Subcutaneous abdominal adipose tissue (tissue), 5 donors: ENCODE results near the gene GPC4.
A peak's percentile ranks its signal among the peaks of the same experiment; 100 is the strongest.

ENCODE experiments used
- H3K27ac ChIP-seq: one replicate; pipeline ENCODE4 v1.7.0; 2013; ENCODE audit warnings: low read depth, mild to moderate bottlenecking, inconsistent platforms, low read length, moderate library complexity
- H3K27me3 ChIP-seq, 5 donors: one replicate each; pipeline ENCODE4 v1.7.0; 2013; ENCODE audit warnings: low read length in 5 of 5, inconsistent platforms in 1 of 5; ENCODE audit not compliant: control insufficient read depth in 5 of 5, insufficient read depth in 4 of 5
- H3K36me3 ChIP-seq, 5 donors: one replicate each; pipeline ENCODE4 v1.7.0; 2013; ENCODE audit warnings: low read length in 5 of 5; ENCODE audit not compliant: control insufficient read depth in 5 of 5, insufficient read depth in 5 of 5
- H3K4me1 ChIP-seq, 5 donors: one replicate each; pipeline ENCODE4 v1.7.0; 2013; ENCODE audit warnings: low read length in 5 of 5, mild to moderate bottlenecking in 3 of 5, moderate library complexity in 1 of 5; ENCODE audit not compliant: control insufficient read depth in 5 of 5, insufficient read depth in 5 of 5
- H3K4me3 ChIP-seq, 5 donors: one replicate each; pipeline ENCODE4 v1.7.0; 2013; ENCODE audit warnings: low read length in 5 of 5, low read depth in 1 of 5
- H3K9ac ChIP-seq, 5 donors: one replicate each; pipeline ENCODE4 v1.7.0; 2013; ENCODE audit warnings: low read length in 5 of 5, mild to moderate bottlenecking in 4 of 5, moderate library complexity in 3 of 5
- H3K9me3 ChIP-seq, 5 donors: one replicate each; pipeline ENCODE4 v1.7.0; 2013; ENCODE audit warnings: low read length in 5 of 5; ENCODE audit not compliant: control insufficient read depth in 5 of 5
- donor health status: healthy.
- donor health status: healthy.
- donor health status: healthy.
- donor health status: healthy.
- donor health status: healthy.

The GPC4 gene

DNA sequence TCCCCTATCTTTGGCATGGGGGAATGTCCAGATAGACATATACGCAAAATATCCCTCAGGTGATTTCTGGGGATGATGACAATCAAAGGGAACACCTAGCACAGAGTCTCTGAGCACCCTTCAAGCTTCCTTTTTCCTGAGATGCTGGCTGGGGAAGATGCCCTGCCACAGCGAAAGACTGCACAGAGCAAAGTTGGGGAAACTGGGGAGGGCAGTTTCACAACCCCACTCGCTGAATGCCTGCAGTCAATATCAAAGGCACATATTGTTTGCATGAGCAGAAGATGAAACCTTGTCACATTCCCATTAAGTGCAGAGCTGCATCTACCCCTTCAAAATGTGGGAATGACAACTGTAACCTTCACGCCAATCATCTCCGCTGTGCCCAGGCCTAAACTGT is 2.6 kb downstream of the GPC4 start:
- no peak overlapping the region for H3K27ac ChIP-seq
- H3K4me1 ChIP-seq = peaks cover 0 to 21% (median 11%) of the 10 kb centered on the region in 5 donors
- H3K9ac ChIP-seq = no peak overlapping the region
- no peaks in the 10 kb centered on the region for H3K36me3 ChIP-seq
- H3K4me3 ChIP-seq = peak overlapping the region in 1 of 5 donors; percentile 22
- H3K27me3 ChIP-seq = peaks cover 0 to 25% (median 13%) of the 10 kb centered on the region in 5 donors
- no peaks in the 10 kb centered on the region for H3K9me3 ChIP-seq

DNA sequence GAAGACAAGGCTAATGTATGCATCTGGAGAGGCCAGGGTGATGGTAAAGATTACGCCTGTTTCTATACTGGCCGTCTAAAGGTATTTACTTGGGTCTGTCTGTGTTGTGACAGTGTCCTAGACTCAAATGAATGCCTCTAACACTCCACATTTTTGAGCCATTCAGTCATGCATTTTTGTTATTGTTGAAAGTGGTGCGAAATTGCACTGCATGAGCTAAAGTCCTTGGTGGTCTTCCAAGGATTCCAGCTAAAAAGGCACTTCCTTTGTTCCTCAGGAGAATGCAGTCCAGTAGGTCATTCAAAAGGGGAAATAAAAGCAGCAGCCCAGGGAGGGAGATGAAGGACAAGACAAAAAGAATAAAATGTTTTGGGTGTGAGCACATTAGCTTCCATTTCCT is 3.0 kb downstream of the GPC4 start:
- Histone ChIP-seq H3K9ac (no peak overlapping the region), H3K27ac (no peak overlapping the region), H3K4me1 (peaks cover 0 to 21% (median 11%) of the 10 kb centered on the region in 5 donors), H3K36me3 (no peaks in the 10 kb centered on the region), H3K27me3 (peaks cover 0 to 25% (median 13%) of the 10 kb centered on the region in 5 donors), H3K4me3 (no peak overlapping the region), H3K9me3 (no peaks in the 10 kb centered on the region)

DNA sequence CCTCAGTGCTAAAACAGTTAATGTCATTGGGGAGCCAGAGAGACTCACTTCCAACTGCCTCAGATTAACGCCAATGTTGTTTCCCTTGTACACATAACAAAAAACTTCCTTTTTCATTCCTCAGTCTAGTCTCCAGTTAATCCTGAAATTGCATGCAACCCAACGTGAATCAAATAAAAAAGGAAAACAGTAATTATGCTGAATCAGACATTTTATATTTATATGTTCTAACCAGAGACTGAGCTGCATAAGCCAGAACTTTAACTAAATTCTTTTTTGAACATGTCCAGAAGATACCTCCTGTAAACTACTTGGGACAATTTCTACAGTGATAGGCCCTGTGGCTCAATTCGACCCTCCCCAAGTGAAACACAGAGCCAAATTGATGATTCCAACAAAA is 4.7 kb downstream of the GPC4 start:
- no peak overlapping the region for H3K27ac ChIP-seq
- peaks cover 0 to 23% (median 9%) of the 10 kb centered on the region in 5 donors for H3K27me3 ChIP-seq
- H3K9ac ChIP-seq = no peak overlapping the region
- no peaks in the 10 kb centered on the region for H3K9me3 ChIP-seq
- no peak overlapping the region for H3K4me3 ChIP-seq
- H3K36me3 ChIP-seq = no peaks in the 10 kb centered on the region
- H3K4me1 ChIP-seq = peaks cover 0 to 13% (median 6%) of the 10 kb centered on the region in 5 donors

DNA sequence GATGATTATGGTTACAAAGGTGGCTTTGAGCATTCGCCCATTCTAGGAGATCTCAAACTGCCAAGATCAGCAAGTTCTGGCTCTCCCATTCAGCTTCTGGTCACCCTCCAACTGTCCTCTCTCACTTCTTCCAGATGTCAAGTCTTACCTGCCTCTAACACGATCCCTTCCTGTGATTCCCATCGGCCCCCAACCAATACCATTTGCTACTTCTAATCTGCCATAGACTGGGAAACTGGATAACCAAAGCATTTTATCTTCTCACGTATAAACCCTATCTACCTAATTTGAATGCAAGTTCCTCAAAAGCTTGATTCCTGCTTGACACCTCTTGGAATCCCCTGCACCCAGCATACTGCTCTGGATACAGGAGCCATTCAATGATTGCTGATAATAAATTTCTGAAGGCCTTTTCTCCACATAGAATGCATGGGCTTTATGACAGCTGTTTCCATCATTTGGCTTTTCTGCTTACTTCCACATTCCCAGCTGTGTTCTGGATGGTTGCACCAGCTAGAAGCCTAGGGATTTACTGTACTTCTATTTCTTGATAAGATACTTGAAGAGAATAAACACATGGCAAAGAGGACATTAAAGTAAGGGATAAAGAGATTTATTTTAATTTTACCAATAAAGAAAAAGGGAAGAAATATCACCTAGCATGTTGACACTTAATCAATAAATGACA is 9.6 kb downstream of the GPC4 start:
- peaks cover 0 to 6% (median 0%) of the 10 kb centered on the region in 5 donors for H3K27me3 ChIP-seq
- no peaks in the 10 kb centered on the region for H3K4me1 ChIP-seq
- H3K27ac ChIP-seq = no peak overlapping the region
- H3K9me3 ChIP-seq = no peaks in the 10 kb centered on the region
- H3K9ac ChIP-seq = no peak overlapping the region
- H3K4me3 ChIP-seq = no peak overlapping the region
- H3K36me3 ChIP-seq = no peaks in the 10 kb centered on the region

DNA sequence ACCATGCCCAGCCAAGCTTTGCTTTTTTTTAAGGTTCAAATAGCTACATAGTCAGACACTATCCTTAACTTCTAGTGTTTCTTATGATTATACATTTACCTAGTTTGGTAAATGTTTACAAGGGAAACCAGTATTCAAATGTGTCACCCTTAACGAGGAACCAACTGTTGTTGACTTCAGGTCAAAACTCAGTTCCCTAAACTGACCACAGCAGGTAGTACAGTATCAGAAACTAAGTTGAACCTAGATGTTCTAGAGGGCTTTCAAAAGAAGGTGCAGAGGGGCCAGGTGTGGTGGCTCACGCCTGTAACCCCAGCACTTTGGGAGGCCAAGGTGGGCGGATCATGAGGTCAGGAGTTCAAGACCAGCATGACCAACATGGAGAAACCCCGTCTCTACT is 11.3 kb downstream of the GPC4 start:
- Histone ChIP-seq H3K27ac (no peak overlapping the region), H3K27me3 (peaks cover 0 to 6% (median 2%) of the 10 kb centered on the region in 5 donors)

DNA sequence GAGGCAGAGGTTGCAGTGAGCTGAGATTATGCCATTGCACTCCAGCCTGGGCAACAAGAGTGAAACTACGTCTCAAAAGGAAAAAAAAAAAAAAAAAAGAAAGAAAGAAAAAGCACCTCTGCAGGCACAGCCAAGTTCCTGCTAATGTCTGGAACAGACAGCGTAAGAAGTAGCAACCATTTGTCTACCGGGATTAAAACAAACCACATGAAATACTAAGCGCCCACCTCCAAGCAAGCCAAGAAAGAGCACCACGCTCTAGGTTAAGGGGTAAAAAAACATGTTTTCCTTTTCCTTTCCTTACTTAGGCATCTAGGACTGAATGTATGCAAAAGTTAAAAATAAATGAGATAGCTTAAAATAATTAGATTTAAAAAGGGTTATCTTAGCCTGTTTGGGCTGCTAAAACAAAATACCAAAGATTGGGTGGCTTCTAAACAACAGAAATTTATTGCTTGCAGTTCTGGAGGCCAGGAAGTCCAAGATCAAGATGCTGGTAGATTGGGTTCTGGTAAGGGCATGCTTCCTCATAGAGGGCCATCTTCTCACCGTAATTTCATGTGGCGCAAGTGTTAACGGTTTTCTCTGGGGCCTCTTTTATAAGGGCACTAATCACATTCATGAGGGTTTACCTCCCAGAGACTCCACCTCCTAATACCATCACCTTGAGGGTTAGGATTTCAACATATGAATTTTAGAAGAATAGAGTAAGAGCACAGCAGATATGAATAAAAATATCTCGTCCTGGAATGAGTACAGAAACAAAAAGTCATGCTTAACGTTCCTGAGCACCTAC is 12.3 kb downstream of the GPC4 start:
- Histone ChIP-seq H3K4me1 (no peaks in the 10 kb centered on the region), H3K27me3 (peaks cover 0 to 6% (median 2%) of the 10 kb centered on the region in 5 donors), H3K9ac (no peak overlapping the region), H3K9me3 (no peaks in the 10 kb centered on the region), H3K4me3 (no peak overlapping the region), H3K36me3 (no peaks in the 10 kb centered on the region), H3K27ac (no peak overlapping the region)

More for the DNA sequence above, 11.3 kb downstream of the GPC4 start:
- Histone ChIP-seq H3K4me3 (no peak overlapping the region), H3K4me1 (no peaks in the 10 kb centered on the region), H3K36me3 (no peaks in the 10 kb centered on the region), H3K9ac (no peak overlapping the region), H3K9me3 (no peaks in the 10 kb centered on the region)

DNA sequence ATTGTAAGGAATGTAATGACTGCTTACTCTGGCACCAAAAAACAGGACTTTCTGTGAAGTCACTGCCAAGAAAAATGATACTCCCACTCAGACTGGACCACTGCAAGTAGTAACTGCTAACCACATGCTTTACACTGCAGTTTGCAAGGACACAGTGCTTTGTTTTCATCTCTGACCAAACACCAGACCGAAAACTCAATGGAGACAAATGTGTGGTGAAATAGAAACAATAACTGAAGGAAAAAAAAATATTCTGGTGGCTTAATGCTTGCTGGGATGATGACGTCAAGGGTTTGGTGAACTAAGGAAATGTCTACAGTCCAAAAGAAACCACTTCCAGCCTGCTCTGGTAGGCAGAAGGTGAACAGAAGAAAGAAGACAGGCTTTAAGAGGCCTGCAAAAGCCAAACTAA is 13.2 kb downstream of the GPC4 start:
- no peak overlapping the region for H3K9ac ChIP-seq
- no peaks in the 10 kb centered on the region for H3K9me3 ChIP-seq
- H3K4me1 ChIP-seq = no peaks in the 10 kb centered on the region
- H3K36me3 ChIP-seq = no peaks in the 10 kb centered on the region
- H3K27me3 ChIP-seq = peaks cover 0 to 5% (median 2%) of the 10 kb centered on the region in 5 donors
- H3K4me3 ChIP-seq = no peak overlapping the region
- no peak overlapping the region for H3K27ac ChIP-seq

DNA sequence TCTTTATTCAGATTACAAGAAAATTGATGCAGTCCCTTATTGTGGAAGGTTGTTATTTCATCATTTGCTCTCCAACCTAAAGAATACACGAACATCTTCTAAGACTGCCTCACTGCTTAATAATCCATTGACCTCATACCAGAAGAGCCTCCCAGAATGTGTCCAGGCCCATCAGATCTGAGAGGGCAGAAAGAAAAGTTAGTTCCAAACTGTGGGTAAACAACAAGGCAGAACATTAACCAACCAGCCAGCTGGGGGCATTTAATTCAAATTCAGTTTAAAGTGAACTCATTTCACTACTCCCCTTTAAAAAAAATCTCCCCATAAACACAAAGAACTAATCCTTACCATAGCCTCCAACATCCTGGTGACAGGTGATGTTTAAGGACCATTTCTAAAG is 13.8 kb downstream of the GPC4 start:
- Histone ChIP-seq H3K9ac (no peak overlapping the region), H3K27ac (no peak overlapping the region), H3K27me3 (peaks cover 0 to 5% (median 2%) of the 10 kb centered on the region in 5 donors), H3K4me1 (no peaks in the 10 kb centered on the region), H3K36me3 (no peaks in the 10 kb centered on the region), H3K9me3 (no peaks in the 10 kb centered on the region), H3K4me3 (no peak overlapping the region)

DNA sequence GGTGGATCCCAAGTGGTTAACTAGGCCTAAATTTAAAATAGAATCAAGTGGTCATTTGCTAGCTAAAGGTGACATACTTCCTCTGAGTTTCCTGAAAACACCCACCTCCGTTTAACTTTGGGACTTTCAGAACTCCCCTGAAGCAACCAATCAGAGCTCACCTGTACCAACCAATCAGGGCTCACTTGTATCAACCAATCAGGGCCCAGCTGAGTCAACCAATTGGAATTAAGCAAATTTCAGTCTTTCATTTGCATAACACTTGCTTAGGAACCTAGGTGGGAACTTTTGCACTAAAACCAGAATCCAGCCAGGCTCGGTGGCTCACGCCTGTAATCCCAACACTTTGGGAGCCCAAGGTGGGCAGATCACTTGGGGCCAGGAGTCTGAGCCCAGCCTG is 15.9 kb downstream of the GPC4 start:
- Histone ChIP-seq H3K9ac (no peak overlapping the region), H3K27ac (no peak overlapping the region), H3K9me3 (no peaks in the 10 kb centered on the region), H3K4me3 (no peak overlapping the region), H3K36me3 (peaks cover 0 to 1% (median 0%) of the 10 kb centered on the region in 5 donors), H3K4me1 (no peaks in the 10 kb centered on the region), H3K27me3 (peaks cover 0 to 5% (median 0%) of the 10 kb centered on the region in 5 donors)

DNA sequence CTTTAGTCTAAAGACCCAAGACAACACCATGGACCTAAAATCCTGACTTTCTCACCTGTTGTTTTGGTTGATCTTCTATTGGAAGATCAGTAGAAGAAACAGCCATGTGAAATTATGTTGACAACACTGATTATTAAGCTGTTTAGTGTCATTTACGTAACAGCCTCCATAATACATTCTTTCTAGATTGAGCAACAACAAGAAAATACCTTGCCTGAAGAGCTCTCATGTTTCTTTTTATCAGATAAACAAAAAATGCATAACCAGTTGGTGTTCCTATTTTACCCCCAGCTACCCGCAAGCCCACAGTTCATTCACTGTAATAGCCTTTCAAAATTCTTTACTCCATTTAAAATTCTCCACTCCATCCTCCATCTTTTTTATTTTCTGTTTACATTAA is 20.5 kb downstream of the GPC4 start:
- H3K27me3 ChIP-seq = peaks cover 0 to 7% (median 5%) of the 10 kb centered on the region in 5 donors

More for the DNA sequence above, 20.5 kb downstream of the GPC4 start:
- H3K9ac ChIP-seq = no peak overlapping the region
- no peaks in the 10 kb centered on the region for H3K9me3 ChIP-seq
- no peaks in the 10 kb centered on the region for H3K4me1 ChIP-seq
- H3K36me3 ChIP-seq = peaks cover 0 to 2% (median 0%) of the 10 kb centered on the region in 5 donors
- no peak overlapping the region for H3K27ac ChIP-seq
- no peak overlapping the region for H3K4me3 ChIP-seq
